ENCODE results near the gene FGA. TPM values are rescaled to one million over a fixed set of nuclear protein-coding genes. Genes with fewer than 3 reads are reported as not detected.

The FGA gene
- total and polyA plus RNA-seq, 7 experiments from 2014 or later = not detected

- Mint-ChIP-seq H3K9me3 (no peaks in the 10 kb centered on the region), H3K4me1 (peaks cover 0 to 4% (median 0%) of the 10 kb centered on the region in 7 donors), H3K27ac (no peak within 1 kb of the TSS), H3K36me3 (no peaks in the 10 kb centered on the region), H3K27me3 (peaks cover 4 to 20% (median 18%) of the 10 kb centered on the region in 5 donors), H3K4me3 (no peak within 1 kb of the TSS)
- CTCF ChIA-PET = interaction anchor here (0.5 to 0.9 kb wide), 2 partner anchors 51 to 62 kb away, joined by 3 to 4 read pairs; no protein-coding TSS in a partner anchor
- DNase-seq (no peak), ATAC-seq (no peak)
- POLR2A ChIA-PET = no interaction called here
- Histone ChIP-seq H3K4me1 (ENCODE audit: control insufficient read depth in 2 of 2, insufficient read depth in 2 of 2, low read length in 2 of 2) (no peaks in the 10 kb centered on the region), H3K36me3 (ENCODE audit: control insufficient read depth in 2 of 3, insufficient read depth in 3 of 3, low read length in 3 of 3) (no peaks in the 10 kb centered on the region), H3K27ac (ENCODE audit: low read depth, low read length) (no peak within 1 kb of the TSS), H3K4me3 (ENCODE audit: low read length) (no peak within 1 kb of the TSS), H3K9me3 (ENCODE audit: control insufficient read depth in 2 of 3, low read length in 3 of 3) (no peaks in the 10 kb centered on the region), H3K27me3 (ENCODE audit: control insufficient read depth in 2 of 2, insufficient read depth in 2 of 2, low read length in 2 of 2) (no peaks in the 10 kb centered on the region)
- intact Hi-C loops (cut with micrococcal nuclease) = no loop called here
Measured at GRCh38 chr4:154562697-154563254, 27.8 kb downstream of the FGA start, which contains the start of gene FGB. Gene FGB (plus strand): TSS chr4:154563011. CDS start chr4:154563019, 8 bp downstream.

GRCh38 chr4:154560824-154561231 lies 29.7 kb downstream of the FGA start:
- Mint-ChIP-seq H3K27ac (no peak overlapping the region), H3K36me3 (no peaks in the 10 kb centered on the region), H3K9me3 (no peaks in the 10 kb centered on the region), H3K4me3 (no peak overlapping the region), H3K4me1 (peaks cover 0 to 4% (median 0%) of the 10 kb centered on the region in 7 donors), H3K27me3 (peaks cover 0 to 17% (median 13%) of the 10 kb centered on the region in 5 donors)
- no peaks in the 10 kb centered on the region for H3K9me3 ChIP-seq (ENCODE audit: control insufficient read depth in 2 of 3, low read length in 3 of 3)
- CTCF ChIA-PET = no interaction called here
- H3K27me3 ChIP-seq (ENCODE audit: control insufficient read depth in 2 of 2, insufficient read depth in 2 of 2, low read length in 2 of 2) = no peaks in the 10 kb centered on the region
- DNase-seq (no peak), ATAC-seq (no peak)
- no peak overlapping the region for H3K27ac ChIP-seq (ENCODE audit: low read depth, low read length)
- intact Hi-C loops (cut with micrococcal nuclease) = no loop called here
- no peaks in the 10 kb centered on the region for H3K4me1 ChIP-seq (ENCODE audit: control insufficient read depth in 2 of 2, insufficient read depth in 2 of 2, low read length in 2 of 2)
- H3K36me3 ChIP-seq (ENCODE audit: control insufficient read depth in 2 of 3, insufficient read depth in 3 of 3, low read length in 3 of 3) = no peaks in the 10 kb centered on the region
- H3K4me3 ChIP-seq (ENCODE audit: low read length) = no peak overlapping the region
- POLR2A ChIA-PET = no interaction called here

GRCh38 chr4:154560419-154560801 lies 30.1 kb downstream of the FGA start:
- H3K27me3 Mint-ChIP-seq = peaks cover 0 to 17% (median 13%) of the 10 kb centered on the region in 5 donors
- Histone ChIP-seq H3K9me3 (ENCODE audit: control insufficient read depth in 2 of 3, low read length in 3 of 3) (no peaks in the 10 kb centered on the region), H3K4me1 (ENCODE audit: control insufficient read depth in 2 of 2, insufficient read depth in 2 of 2, low read length in 2 of 2) (no peaks in the 10 kb centered on the region), H3K27ac (ENCODE audit: low read depth, low read length) (no peak overlapping the region), H3K27me3 (ENCODE audit: control insufficient read depth in 2 of 2, insufficient read depth in 2 of 2, low read length in 2 of 2) (no peaks in the 10 kb centered on the region), H3K36me3 (ENCODE audit: control insufficient read depth in 2 of 3, insufficient read depth in 3 of 3, low read length in 3 of 3) (no peaks in the 10 kb centered on the region), H3K4me3 (ENCODE audit: low read length) (no peak overlapping the region)
- ATAC-seq (no peak), DNase-seq (no peak)
- no peak overlapping the region for H3K4me3 Mint-ChIP-seq
- H3K9me3 Mint-ChIP-seq = no peaks in the 10 kb centered on the region
- H3K27ac Mint-ChIP-seq = no peak overlapping the region
- ChIA-PET POLR2A (no interaction called here), CTCF (no interaction called here)
- intact Hi-C loops (cut with micrococcal nuclease) = no loop called here
- peaks cover 0 to 4% (median 0%) of the 10 kb centered on the region in 7 donors for H3K4me1 Mint-ChIP-seq
- H3K36me3 Mint-ChIP-seq = no peaks in the 10 kb centered on the region

- Histone ChIP-seq H3K4me3 (ENCODE audit: low read length) (no peak overlapping the region), H3K27me3 (ENCODE audit: control insufficient read depth in 2 of 2, insufficient read depth in 2 of 2, low read length in 2 of 2) (no peaks in the 10 kb centered on the region), H3K4me1 (ENCODE audit: control insufficient read depth in 2 of 2, insufficient read depth in 2 of 2, low read length in 2 of 2) (no peaks in the 10 kb centered on the region), H3K36me3 (ENCODE audit: control insufficient read depth in 2 of 3, insufficient read depth in 3 of 3, low read length in 3 of 3) (no peaks in the 10 kb centered on the region), H3K9me3 (ENCODE audit: control insufficient read depth in 2 of 3, low read length in 3 of 3) (no peaks in the 10 kb centered on the region), H3K27ac (ENCODE audit: low read depth, low read length) (no peak overlapping the region)
- no peak overlapping the region for H3K4me3 Mint-ChIP-seq
- peaks cover 0 to 17% (median 13%) of the 10 kb centered on the region in 5 donors for H3K27me3 Mint-ChIP-seq
- CTCF ChIA-PET = interaction anchor here (0.5 to 1.6 kb wide), 4 partner anchors 9 to 236 kb away, joined by 3 read pairs; no protein-coding TSS in a partner anchor
- H3K9me3 Mint-ChIP-seq = no peaks in the 10 kb centered on the region
- intact Hi-C loops (cut with micrococcal nuclease) = loop anchor here (1.0 to 10.0 kb wide), 4 partner anchors 59 to 1215 kb away; partner anchors contain the start of genes LRAT (in 1 of the 2) and MND1 (in 1 of the 2)
- no peak overlapping the region for H3K27ac Mint-ChIP-seq
- peaks cover 0 to 4% (median 0%) of the 10 kb centered on the region in 7 donors for H3K4me1 Mint-ChIP-seq
- DNase-seq (no peak), ATAC-seq (peak; percentile 48)
- POLR2A ChIA-PET = no interaction called here
- no peaks in the 10 kb centered on the region for H3K36me3 Mint-ChIP-seq
Measured at GRCh38 chr4:154559494-154560418, 30.8 kb downstream of the FGA start.

GRCh38 chr4:154559141-154559493 lies 31.4 kb downstream of the FGA start:
- ChIA-PET CTCF (interaction anchor here (0.5 to 1.6 kb wide), 4 partner anchors 9 to 235 kb away, joined by 3 read pairs; no protein-coding TSS in a partner anchor), POLR2A (no interaction called here)
- Histone ChIP-seq H3K4me1 (ENCODE audit: control insufficient read depth in 2 of 2, insufficient read depth in 2 of 2, low read length in 2 of 2) (no peaks in the 10 kb centered on the region), H3K27ac (ENCODE audit: low read depth, low read length) (no peak overlapping the region), H3K4me3 (ENCODE audit: low read length) (no peak overlapping the region), H3K36me3 (ENCODE audit: control insufficient read depth in 2 of 3, insufficient read depth in 3 of 3, low read length in 3 of 3) (no peaks in the 10 kb centered on the region), H3K27me3 (ENCODE audit: control insufficient read depth in 2 of 2, insufficient read depth in 2 of 2, low read length in 2 of 2) (no peaks in the 10 kb centered on the region), H3K9me3 (ENCODE audit: control insufficient read depth in 2 of 3, low read length in 3 of 3) (no peaks in the 10 kb centered on the region)
- ATAC-seq (no peak), DNase-seq (no peak)
- Mint-ChIP-seq H3K4me1 (peaks cover 0 to 4% (median 0%) of the 10 kb centered on the region in 7 donors), H3K27me3 (peaks cover 0 to 17% (median 13%) of the 10 kb centered on the region in 5 donors), H3K4me3 (no peak overlapping the region), H3K9me3 (no peaks in the 10 kb centered on the region), H3K36me3 (no peaks in the 10 kb centered on the region), H3K27ac (no peak overlapping the region)
- intact Hi-C loops (cut with micrococcal nuclease) = loop anchor here (1.0 to 10.0 kb wide), 4 partner anchors 59 to 1214 kb away; partner anchors contain the start of genes LRAT (in 1 of the 2) and MND1 (in 1 of the 2)

GRCh38 chr4:154551872-154552686 lies 38.5 kb downstream of the FGA start:
- DNase-seq (peak; percentile 25 to 70 (median 61)), ATAC-seq (peak; percentile 61)
- H3K27ac Mint-ChIP-seq = peak overlapping the region in 3 of 9 donors; percentile 41 to 67 (median 43)
- H3K9me3 ChIP-seq (ENCODE audit: control insufficient read depth in 2 of 3, low read length in 3 of 3) = no peaks in the 10 kb centered on the region
- H3K4me1 Mint-ChIP-seq = peaks cover 13 to 36% (median 31%) of the 10 kb centered on the region in 7 donors
- H3K9me3 Mint-ChIP-seq = peaks cover 0 to 2% (median 0%) of the 10 kb centered on the region in 11 donors
- H3K4me3 ChIP-seq (ENCODE audit: low read length) = no peak overlapping the region
- H3K4me1 ChIP-seq (ENCODE audit: control insufficient read depth in 2 of 2, insufficient read depth in 2 of 2, low read length in 2 of 2) = peaks cover 6 to 18% of the 10 kb centered on the region in 2 donors
- H3K4me3 Mint-ChIP-seq = peak overlapping the region in 2 of 10 donors; percentile 12 to 17
- ChIA-PET CTCF (interaction anchor here (0.6 to 2.8 kb wide), 10 partner anchors 32 to 1780 kb away, joined by 3 to 24 read pairs (median 4); no protein-coding TSS in a partner anchor), POLR2A (no interaction called here)
- H3K27me3 Mint-ChIP-seq = peaks cover 0 to 5% (median 0%) of the 10 kb centered on the region in 5 donors
- peaks cover 0 to 7% (median 4%) of the 10 kb centered on the region in 5 donors for H3K36me3 Mint-ChIP-seq
- no peak overlapping the region for H3K27ac ChIP-seq (ENCODE audit: low read depth, low read length)
- intact Hi-C loops (cut with micrococcal nuclease) = loop anchor here (1.0 to 10.0 kb wide), 13 partner anchors 66 to 1771 kb away; partner anchors contain the start of genes CTSO (in 1 of the 2), LRAT (in 1 of the 2) and MND1 (in 1 of the 2)
- H3K36me3 ChIP-seq (ENCODE audit: control insufficient read depth in 2 of 3, insufficient read depth in 3 of 3, low read length in 3 of 3) = peaks cover 0 to 8% (median 7%) of the 10 kb centered on the region in 3 experiments
- no peaks in the 10 kb centered on the region for H3K27me3 ChIP-seq (ENCODE audit: control insufficient read depth in 2 of 2, insufficient read depth in 2 of 2, low read length in 2 of 2)

All from naive thymus-derived CD4-positive, alpha-beta T cell (primary cell).